ENCODE data around the gene AKAP9.

DNA sequence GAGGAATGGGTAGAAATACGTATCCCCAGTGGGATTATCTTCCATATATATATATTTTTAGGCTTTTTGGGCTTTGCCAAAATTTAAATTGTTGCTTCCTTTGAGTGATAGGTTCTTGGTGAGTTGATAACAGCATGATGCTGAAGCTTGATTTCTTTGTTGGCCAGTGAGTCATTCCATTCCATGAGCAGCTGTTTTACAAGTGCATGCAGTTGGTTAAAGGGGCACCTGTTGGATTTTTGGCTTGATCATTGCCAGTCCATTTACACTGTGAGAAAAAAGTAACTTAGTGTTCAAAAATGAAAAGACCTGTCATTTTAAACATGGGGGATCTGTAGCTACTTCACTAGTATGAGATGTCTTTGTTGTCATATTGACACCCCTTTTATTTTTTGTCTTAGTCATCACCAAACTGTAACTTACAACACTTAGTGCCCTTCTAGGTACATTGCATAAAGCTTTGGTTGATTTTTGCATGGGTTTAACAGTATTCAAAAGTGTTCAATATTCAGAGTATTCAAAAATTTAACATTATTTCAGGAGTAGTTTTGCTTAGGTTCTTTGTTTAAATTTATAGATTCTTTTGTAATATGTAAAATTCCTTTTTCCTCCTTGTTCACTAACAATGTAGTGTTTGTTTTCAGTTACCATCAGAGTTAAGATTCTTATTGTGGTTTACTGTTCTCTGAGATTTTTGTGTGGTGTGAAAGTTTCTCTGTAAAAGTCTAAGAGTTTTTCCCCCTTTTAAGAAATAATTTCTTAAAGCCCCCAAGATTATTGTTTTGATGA lies 8.8 kb downstream of the AKAP9 start:
- no peak for TF ChIP-seq POLR2A (IDR thresholded peaks at IDR 0.05)
- TF ChIP-seq, protein P1, sequence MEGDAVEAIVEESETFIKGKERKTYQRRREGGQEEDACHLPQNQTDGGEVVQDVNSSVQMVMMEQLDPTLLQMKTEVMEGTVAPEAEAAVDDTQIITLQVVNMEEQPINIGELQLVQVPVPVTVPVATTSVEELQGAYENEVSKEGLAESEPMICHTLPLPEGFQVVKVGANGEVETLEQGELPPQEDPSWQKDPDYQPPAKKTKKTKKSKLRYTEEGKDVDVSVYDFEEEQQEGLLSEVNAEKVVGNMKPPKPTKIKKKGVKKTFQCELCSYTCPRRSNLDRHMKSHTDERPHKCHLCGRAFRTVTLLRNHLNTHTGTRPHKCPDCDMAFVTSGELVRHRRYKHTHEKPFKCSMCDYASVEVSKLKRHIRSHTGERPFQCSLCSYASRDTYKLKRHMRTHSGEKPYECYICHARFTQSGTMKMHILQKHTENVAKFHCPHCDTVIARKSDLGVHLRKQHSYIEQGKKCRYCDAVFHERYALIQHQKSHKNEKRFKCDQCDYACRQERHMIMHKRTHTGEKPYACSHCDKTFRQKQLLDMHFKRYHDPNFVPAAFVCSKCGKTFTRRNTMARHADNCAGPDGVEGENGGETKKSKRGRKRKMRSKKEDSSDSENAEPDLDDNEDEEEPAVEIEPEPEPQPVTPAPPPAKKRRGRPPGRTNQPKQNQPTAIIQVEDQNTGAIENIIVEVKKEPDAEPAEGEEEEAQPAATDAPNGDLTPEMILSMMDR (IDR thresholded peaks at IDR 0.05), result no peak

Data from body of pancreas (tissue), 4 donors.